ENCODE data around the gene VEPH1.

VEPH1 gene

GRCh38 chr3:157297328-157297915, 205.8 kb downstream of the VEPH1 start:
- DNase-seq, result no peak

DNA sequence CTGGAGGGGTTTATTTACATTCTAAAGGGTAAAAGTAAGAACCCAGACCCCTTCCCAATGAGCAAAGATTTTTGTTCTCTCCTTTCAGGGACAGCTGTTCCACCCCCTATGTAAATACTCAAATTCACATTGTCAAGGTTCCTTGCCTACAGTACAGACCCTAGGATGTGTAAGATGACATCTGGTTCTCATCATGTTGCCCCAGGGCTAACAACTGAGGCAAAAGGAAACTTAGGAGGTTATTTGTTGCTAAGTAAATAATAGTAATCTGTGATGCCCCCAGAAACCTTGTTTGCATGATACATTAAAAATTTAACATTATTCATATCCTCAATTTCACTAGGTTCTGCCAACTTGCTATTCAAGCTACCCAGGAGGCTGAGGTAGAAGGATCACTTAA, 208.3 kb downstream of the VEPH1 start:
- no peak for DNase-seq

- DNase-seq, result no peak
These were observed 208.7 kb downstream of the VEPH1 start for GRCh38 chr3:157294491-157294890.

DNA sequence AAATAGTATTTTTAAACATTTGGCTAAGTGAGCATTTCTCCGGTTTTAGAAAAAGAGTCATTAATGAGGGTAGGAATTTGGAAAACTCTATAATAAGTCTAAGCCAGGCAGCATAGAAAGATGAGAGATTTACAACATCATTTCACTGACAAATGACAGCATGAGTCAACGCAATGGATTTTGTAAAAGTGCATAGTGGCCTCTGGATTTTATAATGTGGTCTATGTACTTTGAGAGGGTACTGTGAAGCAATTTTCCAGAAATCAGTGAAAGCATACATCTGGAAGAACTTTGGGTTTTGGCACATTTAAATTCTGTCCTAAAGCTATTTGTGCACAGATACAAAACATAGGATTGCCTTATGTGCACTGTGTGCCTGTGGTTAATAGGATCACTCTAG, 212.4 kb downstream of the VEPH1 start:
- DNase-seq, result no peak

DNA sequence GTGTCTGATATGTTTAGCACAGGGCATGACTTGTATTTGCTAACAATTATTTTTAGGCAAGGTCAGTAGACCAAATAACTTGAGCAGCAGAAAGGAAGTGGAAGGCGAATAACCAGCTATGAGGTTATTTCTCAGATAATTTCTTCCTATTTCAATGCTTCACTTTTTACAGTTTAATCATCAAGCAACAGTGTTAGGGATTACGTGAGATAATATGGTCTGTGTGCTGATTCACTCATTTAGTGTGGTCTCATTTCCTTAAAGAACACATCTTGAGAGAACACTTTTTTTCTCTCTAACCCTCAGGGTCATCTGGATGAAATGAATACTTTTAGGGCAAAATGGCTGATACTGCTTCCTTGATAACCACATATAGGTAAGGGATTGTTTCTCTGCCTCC, 217.2 kb downstream of the VEPH1 start:
- DNase-seq, result no peak

DNA sequence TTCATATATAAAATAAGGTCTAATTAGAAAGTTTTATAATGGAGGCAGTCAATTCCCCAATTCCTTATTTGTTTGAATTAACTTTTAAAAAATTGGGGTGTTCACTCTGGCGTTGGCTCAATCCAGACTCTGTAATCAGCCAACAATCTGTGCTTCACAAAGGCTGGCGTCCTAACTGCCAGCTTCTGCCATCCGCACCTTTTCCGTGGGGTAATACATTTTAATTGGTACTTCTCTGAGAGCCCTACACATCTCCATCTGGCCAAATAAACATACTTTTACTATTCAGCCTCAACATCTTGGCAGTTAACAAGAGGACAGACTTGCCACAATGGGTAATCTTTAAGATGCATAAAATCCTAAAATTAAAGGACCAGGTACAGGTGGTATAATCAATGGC, 218.1 kb downstream of the VEPH1 start:
- no peak for DNase-seq

DNA sequence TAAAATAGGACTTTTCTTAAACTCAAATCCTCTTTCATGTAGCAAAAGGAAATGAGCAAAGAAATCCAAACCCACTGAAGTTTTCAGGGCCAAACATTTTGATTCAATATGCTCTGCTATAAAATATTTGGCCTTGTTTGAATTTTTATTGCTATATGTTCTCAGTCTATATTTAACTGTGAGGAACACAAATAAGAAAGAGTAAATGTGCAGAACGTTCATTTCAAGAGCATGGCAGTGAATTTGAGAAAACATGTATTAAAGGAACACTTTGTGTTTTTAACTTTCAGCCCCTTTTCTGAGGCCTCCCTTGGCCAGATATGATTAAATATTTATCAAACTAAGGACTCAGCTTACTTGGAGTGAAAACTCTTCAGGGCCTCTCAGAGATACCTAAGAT, 218.5 kb downstream of the VEPH1 start:
- no peak for DNase-seq

DNA sequence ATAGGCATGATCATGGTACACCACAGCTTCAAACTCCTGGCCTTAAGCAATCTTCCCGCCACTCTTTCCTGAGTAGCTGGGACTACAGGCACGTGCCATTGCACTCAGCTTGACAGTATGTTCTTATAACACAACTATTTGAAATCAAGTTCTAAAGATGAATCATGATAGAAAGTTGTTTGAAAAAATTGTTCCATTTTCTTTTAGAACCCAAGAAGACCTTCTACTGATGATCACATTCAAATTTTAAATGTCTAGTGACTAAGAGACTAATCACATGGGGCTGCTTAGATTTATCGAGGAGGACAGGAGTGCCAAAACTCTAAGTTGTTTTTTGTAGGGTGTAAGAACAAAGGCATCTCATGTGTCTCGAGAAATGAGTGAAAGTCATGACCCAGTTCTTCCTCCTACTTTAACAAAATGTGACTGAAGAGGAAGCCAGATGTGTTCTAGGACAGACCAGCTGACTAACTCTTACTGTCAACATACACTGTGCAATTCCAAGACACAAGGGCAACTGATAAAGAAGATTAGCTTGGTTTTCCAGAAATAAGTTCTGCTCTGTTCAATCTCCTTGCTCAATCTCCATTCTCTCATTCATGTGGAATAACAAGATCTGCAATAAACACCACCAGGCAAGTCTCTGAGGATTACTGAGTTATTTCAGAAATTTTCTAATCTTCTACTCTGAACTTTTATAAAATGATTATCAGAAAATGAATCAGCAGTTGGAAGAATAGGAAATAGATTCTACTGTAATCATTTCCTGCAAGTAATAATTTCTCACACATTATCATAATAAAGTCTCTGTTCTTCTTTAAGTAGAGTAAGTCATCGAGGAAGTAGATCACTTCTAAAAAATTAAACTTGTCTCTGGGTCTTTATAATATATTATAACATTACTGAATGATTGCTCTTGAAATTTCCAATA, 220.7 kb downstream of the VEPH1 start:
- no peak for DNase-seq

DNA sequence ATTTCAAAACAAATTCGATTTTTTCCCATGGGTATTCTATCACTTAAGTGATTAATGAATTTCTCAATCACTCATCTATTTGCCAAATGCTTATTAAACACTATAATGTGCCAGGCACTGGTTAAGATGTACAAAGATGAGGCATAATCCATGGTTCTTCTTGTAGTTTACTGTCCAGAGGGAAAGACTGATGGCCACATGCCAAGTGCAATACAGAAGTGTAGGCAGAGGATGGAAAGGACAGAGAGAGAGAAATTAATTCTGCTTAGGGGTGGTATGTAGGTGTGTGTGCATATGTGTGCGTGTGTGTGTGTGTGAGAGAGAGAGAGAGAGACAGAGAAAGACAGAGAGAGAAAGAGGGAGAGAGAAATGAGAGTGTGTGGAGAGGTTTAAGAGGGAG, 222.4 kb downstream of the VEPH1 start:
- no peak for DNase-seq

GRCh38 chr3:157280354-157280753, 222.9 kb downstream of the VEPH1 start:
- no peak for DNase-seq

GRCh38 chr3:157279237-157279636, 224.0 kb downstream of the VEPH1 start:
- DNase-seq, result no peak

DNA sequence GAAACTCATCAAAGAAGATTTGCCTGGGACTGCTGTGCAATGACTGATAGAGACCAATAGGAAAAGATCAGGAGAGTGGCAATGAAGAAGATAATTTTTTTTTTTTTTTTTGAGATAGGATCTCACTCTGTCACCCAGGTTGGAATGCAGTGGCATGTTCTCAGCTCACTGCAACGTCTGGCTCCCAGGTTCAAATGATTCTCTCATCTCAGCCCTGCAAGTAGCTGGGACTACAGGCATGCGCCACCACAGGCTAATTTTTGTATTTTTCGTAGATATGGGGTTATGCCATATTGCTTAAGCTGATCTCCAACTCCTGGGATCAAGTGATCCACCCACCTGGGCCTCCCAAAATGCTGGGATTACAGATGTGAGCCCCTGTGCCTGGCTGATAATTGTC, 226.4 kb downstream of the VEPH1 start:
- no peak for DNase-seq

- no peak for DNase-seq
These were observed 227.4 kb downstream of the VEPH1 start for GRCh38 chr3:157275832-157276231.

- DNase-seq, result no peak
These were observed 228.5 kb downstream of the VEPH1 start for GRCh38 chr3:157274644-157275137.

DNA sequence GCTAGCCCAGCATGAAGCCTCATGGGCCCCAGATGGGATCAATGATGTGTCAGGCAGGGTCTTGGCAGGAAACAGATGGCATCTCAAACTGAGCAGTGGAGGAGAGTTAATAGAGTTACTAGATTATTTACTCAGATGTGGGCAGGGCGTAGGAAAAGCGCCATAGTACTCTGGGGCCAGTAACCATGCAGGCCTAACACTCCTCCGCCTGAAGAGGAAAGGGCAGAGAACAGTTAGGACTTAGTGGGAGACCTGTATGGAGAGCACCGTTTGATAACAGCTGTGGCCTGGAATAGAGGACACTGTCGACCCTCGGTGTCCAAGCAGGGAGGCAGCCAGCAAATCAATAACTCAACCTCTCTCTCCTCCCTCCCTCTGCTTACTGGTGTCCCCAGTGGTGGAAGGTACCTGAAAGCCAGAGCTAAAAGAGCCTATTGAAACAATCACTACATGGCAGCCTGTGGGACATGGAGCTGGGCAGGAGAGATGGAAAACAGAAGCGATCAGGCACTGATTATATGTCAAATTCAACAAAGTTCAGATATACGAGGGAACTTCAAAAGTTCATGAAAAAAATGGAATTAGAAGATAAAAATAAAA, 231.8 kb downstream of the VEPH1 start:
- DNase-seq, result no peak

DNA sequence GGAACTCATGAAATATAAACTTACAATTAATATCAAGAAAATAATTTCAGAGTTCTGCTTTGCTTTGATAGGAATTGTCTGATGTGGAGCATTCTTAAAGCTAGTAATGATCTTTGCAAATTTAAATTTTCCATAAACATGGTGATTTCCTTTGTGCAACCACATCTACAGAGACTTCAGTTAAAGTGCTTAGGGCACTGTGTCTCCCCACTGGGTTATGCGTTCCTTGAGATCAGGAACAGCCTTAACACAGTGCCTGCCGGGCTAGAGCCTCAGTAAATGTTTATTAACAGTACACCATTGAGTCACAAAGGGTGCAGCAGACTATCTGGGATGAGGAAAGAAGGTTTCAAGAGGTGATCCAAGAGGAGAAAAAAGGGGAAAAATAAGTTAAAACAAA, 235.2 kb downstream of the VEPH1 start:
- DNase-seq, result no peak

GRCh38 chr3:157265931-157266330, 237.3 kb downstream of the VEPH1 start:
- no peak for DNase-seq

DNA sequence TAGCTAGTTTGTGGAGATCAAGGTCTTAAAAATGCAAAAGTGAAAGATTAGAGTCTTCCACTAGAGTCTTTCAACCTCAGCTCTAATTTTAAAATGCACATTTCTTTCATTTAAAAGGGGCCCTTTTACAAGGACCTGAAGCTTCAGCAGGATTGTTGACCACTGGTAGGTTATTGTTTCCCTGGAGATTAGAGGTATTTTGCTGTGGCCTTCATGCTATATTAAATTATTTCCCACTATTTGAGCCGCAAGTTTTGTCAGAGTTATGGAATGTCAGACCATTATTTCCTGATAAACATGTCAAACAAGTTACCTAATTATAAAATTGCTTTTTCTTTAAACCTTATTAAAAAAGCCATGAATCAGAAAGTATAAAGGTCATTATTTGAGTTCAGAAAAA, 240.2 kb downstream of the VEPH1 start:
- no peak for DNase-seq

GRCh38 chr3:157261000-157261399, 242.2 kb downstream of the VEPH1 start:
- no peak for DNase-seq

DNA sequence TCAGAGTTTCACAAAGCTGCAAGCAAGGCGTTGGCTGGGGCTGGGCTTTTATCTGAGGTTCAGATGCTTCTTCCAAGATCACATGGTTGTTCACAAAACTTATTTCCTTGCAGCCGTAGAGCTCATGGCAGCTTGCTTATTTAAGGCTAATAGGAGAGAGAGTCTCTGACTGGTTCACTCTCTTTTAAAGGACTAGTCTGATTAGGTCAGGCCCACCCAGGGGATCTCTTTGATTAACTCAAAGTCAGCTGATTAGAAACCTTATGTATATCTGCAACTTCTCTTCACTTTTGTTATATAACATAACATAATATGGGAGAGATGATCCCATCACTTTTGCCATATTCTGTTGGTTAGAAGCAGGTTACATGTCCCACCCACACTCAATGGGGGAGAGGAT, 243.4 kb downstream of the VEPH1 start:
- DNase-seq, result no peak

DNA sequence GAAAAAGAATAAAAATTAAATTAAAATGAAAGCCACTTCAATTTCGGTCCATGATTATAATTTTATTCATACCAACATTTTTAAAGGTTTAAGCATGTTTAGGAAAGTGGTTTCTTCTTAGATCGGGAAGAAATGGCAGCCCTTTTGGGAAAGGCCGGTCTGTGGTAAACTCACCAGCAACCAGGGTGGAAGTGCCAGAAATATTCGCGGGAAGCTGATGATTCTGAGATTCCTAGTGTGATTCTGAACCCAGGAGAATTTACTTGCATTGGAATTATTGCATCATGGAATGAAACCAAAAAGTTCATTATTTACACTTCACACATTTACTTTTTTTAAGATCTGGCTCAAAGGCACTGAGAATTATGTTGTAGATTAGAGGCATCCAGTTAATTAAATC, 246.1 kb downstream of the VEPH1 start:
- no peak for DNase-seq

GRCh38 chr3:157255797-157256196, 247.4 kb downstream of the VEPH1 start:
- DNase-seq, result no peak

- no peak for DNase-seq
These were observed 251.5 kb downstream of the VEPH1 start for GRCh38 chr3:157251685-157252084.

DNA sequence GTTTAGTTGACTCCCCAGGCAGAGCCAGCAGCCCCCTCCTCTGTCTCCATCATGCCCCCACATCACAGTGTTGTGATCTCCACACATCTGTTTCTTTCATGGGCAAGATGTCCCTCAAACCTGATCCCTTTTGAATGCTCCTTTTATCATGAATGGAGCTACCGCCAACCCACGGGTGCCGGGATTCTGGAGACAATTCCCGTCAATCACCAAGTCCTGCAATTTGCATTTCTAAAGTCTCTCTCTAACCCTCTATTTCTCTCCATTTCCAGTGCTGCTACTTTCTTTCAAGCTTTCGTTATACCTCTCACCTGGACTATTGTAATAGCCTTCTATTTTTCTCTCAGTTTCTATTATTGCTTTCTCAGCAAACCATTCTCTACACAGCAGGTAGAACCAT, 253.6 kb downstream of the VEPH1 start:
- no peak for DNase-seq

Data from activated naive CD4-positive, alpha-beta T cell treated with anti-CD3 and anti-CD28 coated beads, Interleukin-2, amount 50 U/mL, for 16 hours (primary cell).